Fibroblast of the aortic adventitia (primary cell): ENCODE results near the gene TRAPPC14. TPM values are rescaled to one million over a fixed set of nuclear protein-coding genes. Genes with fewer than 3 reads are reported as not detected.
A peak's percentile ranks its signal among the peaks of the same experiment; 100 is the strongest.

Source experiments
- DNase-seq: peaks from one replicate; pipeline ENCODE4 v3.0.0-alpha.2; 2010; ENCODE audit warnings: low read depth
- H3K4me3 ChIP-seq: 2 replicates; pipeline ENCODE4 v1.5.1; 2011; ENCODE audit warnings: low read depth, mild to moderate bottlenecking, control low read depth, low read length, moderate library complexity
- total RNA-seq: library from RNA; depleted of rRNA; stranded (reverse); fragments of >200 nt; gene quantifications from 2 replicates; pipeline ENCODE4 v1.2.3, GENCODE V29; 2012; ENCODE audit warnings: low replicate concordance
- TF ChIP-seq, protein P1 (sequence below): IDR thresholded peaks from 2 replicates; pipeline ENCODE4 v1.5.1; 2011; ENCODE audit warnings: mild to moderate bottlenecking, low read length, control low read depth, inconsistent platforms; ENCODE audit not compliant: insufficient read depth

TRAPPC14 gene
- total RNA-seq, 1 donor = 10.0 TPM

DNA sequence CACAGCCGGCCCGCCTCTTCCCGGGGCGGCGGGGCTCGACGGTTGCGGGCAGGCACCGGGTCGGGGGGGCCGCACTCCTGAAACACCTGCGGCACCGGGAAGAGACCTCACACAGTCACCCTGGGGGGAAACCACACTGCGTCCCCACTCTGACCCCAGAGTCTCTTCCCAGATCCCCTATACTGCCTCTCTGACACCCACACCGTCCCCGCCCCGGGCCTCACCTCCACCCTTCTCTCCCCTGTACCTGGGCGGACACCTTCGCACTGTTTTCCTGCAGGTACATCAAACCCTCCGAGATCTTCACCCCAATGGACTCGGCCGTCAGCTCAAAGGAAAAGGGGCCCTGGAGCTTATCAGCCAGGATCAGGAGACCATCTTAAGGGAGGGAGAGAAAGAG lies 13.3 kb upstream of the TRAPPC14 start:
- TF ChIP-seq, protein P1, sequence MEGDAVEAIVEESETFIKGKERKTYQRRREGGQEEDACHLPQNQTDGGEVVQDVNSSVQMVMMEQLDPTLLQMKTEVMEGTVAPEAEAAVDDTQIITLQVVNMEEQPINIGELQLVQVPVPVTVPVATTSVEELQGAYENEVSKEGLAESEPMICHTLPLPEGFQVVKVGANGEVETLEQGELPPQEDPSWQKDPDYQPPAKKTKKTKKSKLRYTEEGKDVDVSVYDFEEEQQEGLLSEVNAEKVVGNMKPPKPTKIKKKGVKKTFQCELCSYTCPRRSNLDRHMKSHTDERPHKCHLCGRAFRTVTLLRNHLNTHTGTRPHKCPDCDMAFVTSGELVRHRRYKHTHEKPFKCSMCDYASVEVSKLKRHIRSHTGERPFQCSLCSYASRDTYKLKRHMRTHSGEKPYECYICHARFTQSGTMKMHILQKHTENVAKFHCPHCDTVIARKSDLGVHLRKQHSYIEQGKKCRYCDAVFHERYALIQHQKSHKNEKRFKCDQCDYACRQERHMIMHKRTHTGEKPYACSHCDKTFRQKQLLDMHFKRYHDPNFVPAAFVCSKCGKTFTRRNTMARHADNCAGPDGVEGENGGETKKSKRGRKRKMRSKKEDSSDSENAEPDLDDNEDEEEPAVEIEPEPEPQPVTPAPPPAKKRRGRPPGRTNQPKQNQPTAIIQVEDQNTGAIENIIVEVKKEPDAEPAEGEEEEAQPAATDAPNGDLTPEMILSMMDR = no peak
- H3K4me3 ChIP-seq = no peak overlapping the region
- DNase-seq = no peak

DNA sequence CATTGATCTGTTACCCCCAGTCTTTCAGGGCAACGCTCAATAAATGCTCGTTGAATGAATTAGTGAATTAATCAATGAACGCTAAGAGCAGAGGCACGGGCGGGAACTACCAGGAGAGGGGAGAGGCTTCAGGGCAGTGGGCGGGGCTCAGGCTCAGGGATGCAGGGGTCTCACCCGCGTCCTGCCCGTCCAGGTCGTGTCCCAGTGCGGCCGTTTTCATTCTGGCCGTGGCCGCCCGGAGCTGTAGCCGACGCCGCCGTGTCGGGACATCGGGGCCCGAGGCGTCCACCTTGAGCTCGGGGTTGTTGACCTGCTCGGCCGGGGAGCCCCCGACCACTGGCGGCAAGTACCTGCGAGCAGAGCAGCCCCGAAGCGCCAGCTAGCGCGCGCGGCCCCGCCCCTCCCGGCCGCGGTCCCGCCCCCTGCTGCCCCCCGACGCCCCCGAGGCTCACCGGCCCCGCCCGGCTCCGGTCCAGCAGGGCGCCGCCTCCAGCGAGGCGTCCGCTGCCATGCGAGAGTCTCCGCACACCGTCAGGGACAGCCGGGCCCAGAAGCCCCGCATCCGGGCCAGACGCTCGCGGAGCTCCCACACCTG lies 12.7 kb upstream of the TRAPPC14 start:
- TF ChIP-seq, protein P1 = no peak
- peak overlapping the region; percentile 25 for H3K4me3 ChIP-seq
- no peak for DNase-seq

DNA sequence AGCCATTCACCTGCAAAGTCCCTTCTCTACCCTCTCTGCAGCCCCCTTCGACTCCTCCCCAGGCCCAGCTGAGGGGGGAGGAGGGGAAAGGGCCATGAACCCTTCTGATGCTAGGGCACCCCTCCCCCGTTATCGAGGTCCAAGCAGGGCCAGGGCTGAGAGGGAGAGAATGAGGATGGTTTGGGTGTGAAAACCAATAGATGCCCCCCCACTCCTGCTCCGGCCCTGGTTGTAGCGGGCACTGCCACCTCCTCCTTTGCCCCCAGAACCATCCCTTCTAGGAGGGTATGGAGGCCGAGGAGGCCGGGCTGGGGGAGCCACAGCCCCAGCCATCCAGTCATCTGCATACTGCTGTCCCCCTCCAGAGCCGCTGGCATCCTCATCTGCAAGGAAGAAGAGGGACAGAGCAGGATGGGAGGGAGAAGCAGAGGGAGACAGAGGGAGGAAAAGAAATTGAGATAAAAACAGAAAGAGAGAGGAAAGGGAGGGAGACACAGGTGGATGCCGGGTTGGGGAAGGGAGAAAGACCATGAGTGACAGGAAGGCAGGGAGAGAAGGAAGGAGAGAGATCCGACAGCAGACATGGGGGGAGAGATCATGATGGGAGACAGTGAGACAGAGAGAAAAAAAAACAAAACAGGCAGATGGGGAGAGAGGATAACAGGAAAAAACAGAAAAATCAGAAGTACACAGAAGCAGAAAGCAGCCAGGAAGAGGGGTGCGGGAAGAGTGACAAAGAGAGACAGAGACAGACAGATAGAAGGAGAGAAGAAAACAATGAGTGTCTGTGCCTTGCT lies 11.8 kb upstream of the TRAPPC14 start:
- H3K4me3 ChIP-seq = no peak overlapping the region
- TF ChIP-seq, protein P1 = no peak
- no peak for DNase-seq

DNA sequence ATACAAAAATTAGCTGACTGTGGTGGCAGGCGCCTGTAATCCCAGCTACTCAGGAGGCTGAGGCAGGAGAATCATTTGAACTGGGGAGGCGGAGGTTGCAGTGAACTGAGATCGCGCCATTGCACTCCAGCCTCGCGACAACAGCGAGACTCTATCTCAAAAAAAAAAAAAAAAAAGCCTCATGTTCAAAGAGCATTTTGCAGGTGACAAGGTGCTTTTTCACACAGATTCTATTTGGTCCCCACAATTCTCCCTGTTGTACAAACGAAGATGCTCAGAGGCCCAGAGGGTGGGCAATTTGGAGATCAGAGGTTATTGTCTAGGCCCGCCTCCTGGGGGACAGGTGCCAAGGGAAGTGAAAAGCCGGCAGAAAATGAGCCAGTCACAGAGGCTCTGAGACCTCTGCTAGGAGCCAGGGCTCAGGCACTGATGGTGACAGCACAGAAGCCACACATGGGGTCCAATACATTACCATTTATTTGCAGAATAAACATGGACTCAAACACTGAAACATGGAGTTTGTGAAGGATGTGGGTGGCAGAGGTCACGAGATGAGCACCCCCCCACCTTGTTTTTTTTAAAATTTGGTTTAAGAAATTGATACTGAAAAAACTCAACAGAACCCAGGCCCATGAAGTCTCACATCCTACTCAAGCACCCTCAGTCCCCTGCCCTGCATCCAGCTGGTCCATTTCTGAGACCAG lies 10.8 kb upstream of the TRAPPC14 start:
- no peak overlapping the region for H3K4me3 ChIP-seq
- TF ChIP-seq, protein P1 = no peak
- DNase-seq = no peak

DNA sequence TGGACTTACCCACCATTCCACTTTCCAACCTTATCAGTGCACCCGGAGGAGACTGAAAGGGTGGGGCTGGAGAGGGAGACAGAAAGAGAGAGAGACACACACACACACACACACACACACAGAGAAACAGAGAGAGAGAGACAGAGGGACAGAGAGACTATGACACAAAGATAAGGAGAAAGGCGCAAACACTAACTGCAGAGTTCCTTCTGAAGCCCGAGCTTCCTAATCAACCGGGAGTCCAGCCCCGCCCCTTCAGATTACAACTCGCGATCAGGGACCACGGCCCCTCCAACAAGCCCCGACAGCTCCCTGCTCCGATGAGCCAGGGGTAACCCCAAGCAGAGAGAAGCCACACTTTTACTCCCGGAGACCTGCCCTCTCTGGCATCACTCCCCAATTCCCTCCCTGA lies 9.4 kb upstream of the TRAPPC14 start:
- peak overlapping the region; percentile 67 for H3K4me3 ChIP-seq
- TF ChIP-seq, protein P1 = no peak
- DNase-seq = peak; percentile 25

DNA sequence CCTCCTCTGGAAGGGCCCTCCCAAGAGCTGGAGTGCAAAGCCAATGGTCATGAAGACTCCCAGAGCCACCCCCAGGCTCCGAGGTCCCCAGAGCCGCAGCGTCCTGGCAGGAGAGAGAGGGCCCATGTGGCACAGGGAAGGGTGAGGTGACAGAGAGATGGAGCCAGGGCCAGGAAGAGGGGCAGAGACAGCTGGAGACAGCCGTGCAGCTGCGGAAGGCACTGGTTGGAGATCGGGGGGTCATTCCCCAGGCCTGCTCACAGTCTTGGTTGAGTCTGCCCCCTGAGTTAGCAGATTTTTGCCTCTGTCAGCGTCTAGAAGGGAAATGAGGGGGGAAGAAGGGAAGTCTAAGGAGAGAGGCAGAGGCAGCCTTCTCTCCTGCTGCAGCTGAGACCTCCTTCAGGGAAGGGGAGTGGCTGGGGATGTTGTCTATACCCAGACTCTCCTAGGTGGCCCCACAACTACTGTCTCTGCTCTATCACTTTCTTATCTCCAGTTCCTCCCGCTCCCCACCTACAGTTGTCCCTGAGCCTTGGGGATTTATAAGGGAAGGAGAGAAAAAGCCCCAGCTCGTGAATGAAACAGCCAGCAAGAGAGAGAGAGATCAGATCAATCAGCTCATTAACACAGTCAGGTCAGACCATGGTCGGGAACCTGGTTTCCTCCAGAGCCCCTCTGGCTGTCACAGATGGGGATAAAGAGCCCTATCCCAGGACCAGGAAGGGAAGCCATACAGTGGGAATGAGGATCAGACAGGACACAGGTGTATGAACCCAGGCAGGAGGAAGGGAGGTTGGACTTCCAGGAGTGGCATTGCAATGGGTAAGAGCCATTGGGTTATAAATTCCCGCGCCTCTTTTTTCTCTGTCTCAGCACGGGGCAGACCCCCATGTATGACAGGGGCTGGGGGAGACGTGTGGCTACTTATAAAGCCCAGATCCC lies 8.7 kb upstream of the TRAPPC14 start:
- TF ChIP-seq, protein P1 = no peak
- H3K4me3 ChIP-seq = peak overlapping the region; percentile 67
- DNase-seq = no peak
